NK-92 (cell line): ENCODE measurements around the gene CCDC24.

Experiments
- DNase-seq: peaks from one replicate; lab custom pipeline; 2025; ENCODE audit not compliant: unreplicated experiment; lab: John Stamatoyannopoulos, UW

The CCDC24 gene

GRCh38 chr1:43980255-43981134 is 10.9 kb upstream of the CCDC24 start:
- no peak for DNase-seq

GRCh38 chr1:43981135-43981491 is 10.3 kb upstream of the CCDC24 start:
- DNase-seq: no peak

GRCh38 chr1:43981636-43982035 is 9.8 kb upstream of the CCDC24 start:
- DNase-seq: no peak

GRCh38 chr1:43982241-43982640 is 9.2 kb upstream of the CCDC24 start:
- no peak for DNase-seq

- DNase-seq: no peak
These were observed 8.6 kb upstream of the CCDC24 start for GRCh38 chr1:43982808-43983207.

GRCh38 chr1:43983253-43983899 is 8.0 kb upstream of the CCDC24 start:
- DNase-seq: no peak

GRCh38 chr1:43984855-43985254 is 6.5 kb upstream of the CCDC24 start:
- no peak for DNase-seq

GRCh38 chr1:43985984-43986595 is 5.3 kb upstream of the CCDC24 start:
- DNase-seq: no peak

- DNase-seq: no peak
These were observed 4.7 kb upstream of the CCDC24 start for GRCh38 chr1:43986712-43987111.

- no peak for DNase-seq
These were observed 4.1 kb upstream of the CCDC24 start for GRCh38 chr1:43987159-43987902.

- DNase-seq: no peak
These were observed 864 bp upstream of the CCDC24 start for GRCh38 chr1:43990271-43991199.

- DNase-seq: no peak
These were observed 261 bp upstream of the CCDC24 start for GRCh38 chr1:43991200-43991475.

- no peak for DNase-seq
These were observed 1.0 kb downstream of the CCDC24 start for GRCh38 chr1:43992232-43992995.

GRCh38 chr1:43993206-43993914 is 2.0 kb downstream of the CCDC24 start:
- DNase-seq: no peak

GRCh38 chr1:43994071-43994470 is 2.7 kb downstream of the CCDC24 start:
- DNase-seq: no peak

GRCh38 chr1:43994794-43995790 is 3.7 kb downstream of the CCDC24 start:
- DNase-seq: no peak

- no peak for DNase-seq
These were observed 4.8 kb downstream of the CCDC24 start for GRCh38 chr1:43995984-43996732.
